Measurements from ENCODE around the gene HDAC10. TPM values are rescaled to one million over a fixed set of nuclear protein-coding genes. Genes with fewer than 3 reads are reported as not detected.

HDAC10 gene
- total and polyA plus RNA-seq, 10 of the 15 experiments (the other 5 are each of a cell fraction or from before 2014, with no cell fraction given): 0.26 to 48.6 (median 5.0) TPM

GRCh38 chr22:50216684-50217520, 34.2 kb downstream of the HDAC10 start:
- no peak overlapping the region for H3K4me3 ChIP-seq
- ATAC-seq (no peak), DNase-seq (ENCODE audit: low read depth, low spot score) (no peak), FAIRE-seq (no peak)
- ChIA-PET POLR2A (no interaction called here), CTCF (no interaction called here), RAD21 (ENCODE audit: unreplicated experiment) (no interaction called here), SMC1A (ENCODE audit: uncharacterized antibody, unreplicated experiment) (no interaction called here)
- H3K79me2 ChIP-seq (ENCODE audit: control insufficient read depth, insufficient read depth, low read length): no peaks in the 10 kb centered on the region; the same call in 1 of the 2 replicates
- in situ Hi-C loops (cut with MboI) (no loop called here), intact Hi-C loops (cut with micrococcal nuclease; ENCODE audit: unreplicated experiment) (no loop called here)
- H3K27me3 ChIP-seq (replicated peaks in 1 of 2; ENCODE audit: control insufficient read depth in 2 of 2, insufficient read depth in 2 of 2, low read length in 1 of 2): no peaks in the 10 kb centered on the region
- H3K36me3 ChIP-seq (ENCODE audit: control insufficient read depth in 2 of 2, insufficient read depth in 2 of 2, low read length in 1 of 2): peaks cover 24 to 59% of the 10 kb centered on the region in 2 experiments; a peak in 3 of 4 replicates
- no peak overlapping the region for H3K9ac ChIP-seq (ENCODE audit: control insufficient read depth, insufficient read depth, low read length)
- WGBS (ENCODE audit: insufficient coverage, insufficient replicate concordance, low lambda C conversion rate, missing lambda C conversion rate): 96% methylated on average over 57 of the region's 57 CpGs
- no peaks in the 10 kb centered on the region for H3K9me3 ChIP-seq (replicated peaks; ENCODE audit: control insufficient read depth, insufficient read depth, low read length)
- H2AFZ ChIP-seq (ENCODE audit: control insufficient read depth, low read depth, low read length): no peak overlapping the region
- H3K27ac ChIP-seq (ENCODE audit: control insufficient read depth, insufficient read depth): no peak overlapping the region
- no peaks in the 10 kb centered on the region for H4K20me1 ChIP-seq (ENCODE audit: control insufficient read depth, insufficient read depth)
- no peak for TF ChIP-seq CHD4 (IDR thresholded peaks at IDR 0.05)
- peak; percentile 27; the same call in 1 of the 2 replicates for TF ChIP-seq POLR2A (IDR thresholded peaks at IDR 0.05; ENCODE audit: low read depth, low read length)
- H3K4me1 ChIP-seq (ENCODE audit: control insufficient read depth, insufficient read depth, low read length): no peaks in the 10 kb centered on the region
- no TSS peak for BruUV-seq (replicated peaks)
- H3K4me2 ChIP-seq (ENCODE audit: control insufficient read depth, insufficient read depth): no peak overlapping the region

GRCh38 chr22:50216055-50216683, 34.9 kb downstream of the HDAC10 start:
- ChIA-PET RAD21 (ENCODE audit: unreplicated experiment) (no interaction called here), CTCF (interaction anchor here (1.1 kb wide), 1 partner anchor 68 kb away, joined by 3 read pairs; no protein-coding TSS in a partner anchor), SMC1A (ENCODE audit: uncharacterized antibody, unreplicated experiment) (no interaction called here), POLR2A (no interaction called here)
- Histone ChIP-seq H3K4me3 (no peak overlapping the region), H3K79me2 (ENCODE audit: control insufficient read depth, insufficient read depth, low read length) (no peaks in the 10 kb centered on the region; the same call in 1 of the 2 replicates), H3K27ac (ENCODE audit: control insufficient read depth, insufficient read depth) (no peak overlapping the region), H3K4me1 (ENCODE audit: control insufficient read depth, insufficient read depth, low read length) (no peaks in the 10 kb centered on the region), H3K27me3 (replicated peaks in 1 of 2; ENCODE audit: control insufficient read depth in 2 of 2, insufficient read depth in 2 of 2, low read length in 1 of 2) (no peaks in the 10 kb centered on the region), H3K4me2 (ENCODE audit: control insufficient read depth, insufficient read depth) (no peak overlapping the region), H3K9me3 (replicated peaks; ENCODE audit: control insufficient read depth, insufficient read depth, low read length) (no peaks in the 10 kb centered on the region), H3K9ac (ENCODE audit: control insufficient read depth, insufficient read depth, low read length) (no peak overlapping the region), H4K20me1 (ENCODE audit: control insufficient read depth, insufficient read depth) (no peaks in the 10 kb centered on the region), H3K36me3 (ENCODE audit: control insufficient read depth in 2 of 2, insufficient read depth in 2 of 2, low read length in 1 of 2) (peaks cover 26 to 52% of the 10 kb centered on the region in 2 experiments; a peak in 3 of 4 replicates), H2AFZ (ENCODE audit: control insufficient read depth, low read depth, low read length) (no peak overlapping the region)
- DNase-seq (ENCODE audit: low read depth, low spot score): no peak
- intact Hi-C loops (cut with micrococcal nuclease; ENCODE audit: unreplicated experiment) (no loop called here), in situ Hi-C loops (cut with MboI) (no loop called here)
- no peak for FAIRE-seq
- ATAC-seq: no peak
- BruUV-seq (replicated peaks): no TSS peak
- 91% methylated on average over 15 of the region's 15 CpGs for WGBS (ENCODE audit: insufficient coverage, insufficient replicate concordance, low lambda C conversion rate, missing lambda C conversion rate)
- TF ChIP-seq NFYA (IDR thresholded peaks at IDR 0.05; ENCODE audit: borderline replicate concordance, low read depth, low read length) (no peak), HSF1 (IDR thresholded peaks at IDR 0.05; ENCODE audit: low read depth, low read length) (no peak), ESRRA (IDR thresholded peaks at IDR 0.05; ENCODE audit: low read length) (no peak), POLR2AphosphoS2 (IDR thresholded peaks at IDR 0.05; ENCODE audit: low read depth, low read length) (no peak), JUNB (IDR thresholded peaks at IDR 0.05) (no peak), BCL11A (IDR thresholded peaks at IDR 0.05; ENCODE audit: low read depth, low read length) (no peak), SUPT20H (IDR thresholded peaks at IDR 0.05; ENCODE audit: borderline replicate concordance, control insufficient read depth, low read depth, low read length) (no peak), HCFC1 (IDR thresholded peaks at IDR 0.05; ENCODE audit: low read length) (no peak), BHLHE40 (IDR thresholded peaks at IDR 0.05; ENCODE audit: borderline replicate concordance in 1 of 2, low read depth in 2 of 2, low read length in 1 of 2) (no peak), MYB (IDR thresholded peaks at IDR 0.05; ENCODE audit: borderline replicate concordance, low read depth, low read length) (no peak)

All from GM12878 (cell line).